GM13976 (cell line): ENCODE measurements around the gene RPL13A.

ENCODE experiments used
- DNase-seq: peaks from one replicate; pipeline ENCODE4 v3.0.0; 2012; ENCODE audit warnings: low spot score
- CTCF ChIP-seq: IDR thresholded peaks from 2 replicates; pipeline ENCODE4 v1.5.1; 2012; ENCODE audit warnings: borderline replicate concordance, mild to moderate bottlenecking; ENCODE audit not compliant: insufficient read depth; ENCODE audit errors: extremely low read depth, missing control alignments, control extremely low read depth
- in situ Hi-C: fragments of 300-500 bp; cut with MboI; formaldehyde crosslinking; loops from one replicate; pipeline ENCODE4 v1.12.0; 2022; ENCODE audit warnings: low sequenced_read_pairs, mixed read lengths, inconsistent platforms; ENCODE audit not compliant: unreplicated experiment

The RPL13A gene

GRCh38 chr19:49473868-49474541 lies 13.4 kb upstream of the RPL13A start, which contains the start of gene FLT3LG:
TSS of gene FLT3LG (plus strand) at chr19:49474215. CDS start at chr19:49474640, 425 bp downstream.
- TF ChIP-seq CTCF: peak; percentile 97
- peak; percentile 95 for DNase-seq
- in situ Hi-C loops: no loop called here

GRCh38 chr19:49474542-49474924 lies 12.9 kb upstream of the RPL13A start:
- in situ Hi-C loops: no loop called here
- DNase-seq: no peak
- no peak for TF ChIP-seq CTCF

- TF ChIP-seq CTCF: no peak
- in situ Hi-C loops: no loop called here
- peak; percentile 33 for DNase-seq
Observed at GRCh38 chr19:49475191-49475917, 12.1 kb upstream of the RPL13A start.

GRCh38 chr19:49475995-49476880 lies 11.2 kb upstream of the RPL13A start:
- in situ Hi-C loops: no loop called here
- TF ChIP-seq CTCF: peak; percentile 52
- peak; percentile 54 for DNase-seq

GRCh38 chr19:49479975-49480628 lies 7.3 kb upstream of the RPL13A start:
- DNase-seq: no peak
- TF ChIP-seq CTCF: no peak
- in situ Hi-C loops: no loop called here
